ENCODE results near the gene TMEM175.

TMEM175 gene

GRCh38 chr4:1006856-1007255, 74.6 kb downstream of the TMEM175 start:
- Mint-ChIP-seq H3K4me1 (ENCODE audit: low read depth in 2 of 2) (peaks cover 13 to 15% of the 10 kb centered on the region in 2 donors), H3K36me3 (ENCODE audit: insufficient read depth) (peaks cover 20% of the 10 kb centered on the region), H3K27ac (no peak overlapping the region), H3K4me3 (no peak overlapping the region), H3K27me3 (peaks cover 43 to 60% of the 10 kb centered on the region in 2 donors), H3K9me3 (no peaks in the 10 kb centered on the region)
- DNase-seq = no peak
- no peak for ATAC-seq (replicated peaks)
